Activated naive CD8-positive, alpha-beta T cell treated with anti-CD3 and anti-CD28 coated beads, Interleukin-2, amount 10 ng/mL, durations not matched to agents 7 days and 5 days (primary cell): ENCODE measurements around the gene GPR150. TPM values are rescaled to one million over a fixed set of nuclear protein-coding genes. Genes with fewer than 3 reads are reported as not detected.

Experiments
- ATAC-seq: fragments of 150-1000 bp; cut with Tn5 transposase; one replicate; pipeline ENCODE4 v1.10.0; 2021; ENCODE audit warnings: low read depth, moderate library complexity
- POLR2A ChIA-PET: fragments of 350-600 bp; sonication (Branson Sonifier 250); formaldehyde crosslinking; loops from one replicate; lab custom pipeline; 2021; ENCODE audit warnings: antibody characterized with exemption; lab: Charles Lee
- DNase-seq: peaks from one replicate; pipeline ENCODE4 v3.0.0; 2021
- H3K27ac Mint-ChIP-seq: one replicate; pipeline ENCODE4 v1.8.0; 2022; ENCODE audit warnings: mild to moderate bottlenecking, mixed read lengths
- H3K27me3 Mint-ChIP-seq: one replicate; pipeline ENCODE4 v1.8.0; 2022; ENCODE audit warnings: mild to moderate bottlenecking, moderate library complexity, mixed read lengths
- H3K36me3 Mint-ChIP-seq: one replicate; pipeline ENCODE4 v1.8.0; 2021; ENCODE audit warnings: mild to moderate bottlenecking, mixed read lengths
- H3K4me1 Mint-ChIP-seq: one replicate; pipeline ENCODE4 v1.8.0; 2021; ENCODE audit warnings: mixed read lengths
- H3K4me3 Mint-ChIP-seq: one replicate; pipeline ENCODE4 v1.8.0; 2022; ENCODE audit warnings: mild to moderate bottlenecking, moderate library complexity, mixed read lengths
- H3K9me3 Mint-ChIP-seq: one replicate; pipeline ENCODE4 v1.8.0; 2021; ENCODE audit warnings: mixed read lengths
- total RNA-seq, 2 experiments: library from RNA; stranded (reverse); gene quantifications; one replicate each; pipeline ENCODE4 v1.2.3, GENCODE V29; 2021

The GPR150 gene
- total RNA-seq, 2 experiments from 2014 or later = 1.0 to 1.2 TPM

- ATAC-seq = no peak
- Mint-ChIP-seq H3K27ac (no peak overlapping the region), H3K9me3 (no peaks in the 10 kb centered on the region), H3K4me1 (peaks cover 2% of the 10 kb centered on the region), H3K36me3 (no peaks in the 10 kb centered on the region), H3K4me3 (no peak overlapping the region), H3K27me3 (peaks cover 6% of the 10 kb centered on the region)
- POLR2A ChIA-PET = no interaction called here
- DNase-seq = no peak
Observed at GRCh38 chr5:95669540-95669939, 49.7 kb downstream of the GPR150 start.

GRCh38 chr5:95669985-95670384, 50.1 kb downstream of the GPR150 start:
- no peaks in the 10 kb centered on the region for H3K36me3 Mint-ChIP-seq

GRCh38 chr5:95670568-95670967, 50.7 kb downstream of the GPR150 start:
- Mint-ChIP-seq H3K27me3 (peaks cover 5% of the 10 kb centered on the region), H3K4me1 (peaks cover 2% of the 10 kb centered on the region), H3K27ac (no peak overlapping the region), H3K9me3 (no peaks in the 10 kb centered on the region), H3K4me3 (no peak overlapping the region), H3K36me3 (no peaks in the 10 kb centered on the region)
- POLR2A ChIA-PET = interaction anchor here (0.6 kb wide), 1 partner anchor 131 kb away, joined by 3 read pairs; no protein-coding TSS in a partner anchor
- no peak for ATAC-seq
- no peak for DNase-seq

More at GRCh38 chr5:95669985-95670384, 50.1 kb downstream of the GPR150 start:
- H3K4me1 Mint-ChIP-seq = peaks cover 2% of the 10 kb centered on the region
- ATAC-seq (no peak), DNase-seq (no peak)
- H3K27me3 Mint-ChIP-seq = peaks cover 6% of the 10 kb centered on the region
- H3K9me3 Mint-ChIP-seq = no peaks in the 10 kb centered on the region
- H3K4me3 Mint-ChIP-seq = no peak overlapping the region
- POLR2A ChIA-PET = no interaction called here
- H3K27ac Mint-ChIP-seq = no peak overlapping the region

Other genes with a start within 250 kb of the GPR150 start
- gene FAM81B, start 228.7 kb upstream of the GPR150 start, total RNA-seq = not detected
- 10 to 100 TPM; 78.4 to 80.3 TPM for gene SKIC3, start 65.1 kb upstream of the GPR150 start, total RNA-seq
- 1 to 10 TPM; 4.6 to 4.7 TPM for gene ARSK, start 65.0 kb upstream of the GPR150 start, total RNA-seq
- gene RFESD, start 26.7 kb downstream of the GPR150 start, total RNA-seq = 1 to 10 TPM; 4.2 to 5.0 TPM
- not detected for gene SPATA9, start 62.9 kb downstream of the GPR150 start, total RNA-seq
- under 1 TPM; 0.06 to 0.61 TPM for gene RHOBTB3, start 111.2 kb downstream of the GPR150 start, total RNA-seq
- gene GLRX, start 202.6 kb downstream of the GPR150 start, total RNA-seq = 10 to 100 TPM; 70.6 to 72.9 TPM